Nucleus accumbens (tissue), 56 donors: ENCODE measurements around the gene MTNR1B.
A peak's percentile ranks its signal among the peaks of the same experiment; 100 is the strongest.

Experiments used
- DNase-seq, 56 donors: peaks; one replicate each; lab custom pipeline; 2025; lab: John Stamatoyannopoulos, UW

MTNR1B gene

DNA sequence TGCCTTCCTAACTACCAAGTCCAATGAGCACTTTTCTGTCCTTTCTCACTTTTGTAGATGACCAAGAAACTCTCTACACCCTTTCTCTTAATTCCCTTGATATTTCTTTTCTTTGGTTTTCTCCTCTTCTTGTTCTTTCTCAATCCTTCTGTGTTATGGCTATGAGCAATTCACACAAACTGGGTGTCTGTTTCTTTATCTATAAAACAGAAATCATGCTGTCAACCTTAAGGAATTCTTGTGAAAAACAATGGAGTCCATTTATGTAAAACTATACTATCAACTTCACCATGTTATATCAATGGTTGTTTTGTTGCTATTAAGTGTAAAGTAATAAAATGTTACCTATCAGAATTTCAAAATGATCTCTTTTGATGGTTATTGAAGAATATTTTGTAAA is 7.2 kb downstream of the MTNR1B start:
- DNase-seq, result no peak

DNA sequence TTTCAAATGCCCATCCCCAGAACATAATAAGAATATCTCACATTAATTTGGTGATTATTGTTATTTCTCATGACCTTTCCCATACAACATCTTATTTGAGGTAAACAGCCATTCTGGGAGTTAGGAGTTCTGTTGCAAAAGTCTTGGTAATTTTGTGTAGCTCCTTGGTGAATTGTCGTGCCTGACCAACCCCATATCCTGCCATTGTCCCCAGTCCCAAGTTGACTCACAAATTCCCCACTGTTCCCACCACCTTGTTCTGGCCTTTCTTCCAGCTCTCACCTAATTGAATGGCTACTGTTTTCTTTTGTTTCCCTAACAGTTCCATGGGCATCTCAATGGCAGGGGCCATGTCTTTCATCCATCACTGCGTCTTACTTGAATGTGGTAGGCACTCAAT is 8.0 kb downstream of the MTNR1B start:
- no peak for DNase-seq

- peak in 7 of 56 donors; percentile 6 to 35 (median 20) for DNase-seq
These were observed 9.0 kb downstream of the MTNR1B start for GRCh38 chr11:92978271-92979111.

DNA sequence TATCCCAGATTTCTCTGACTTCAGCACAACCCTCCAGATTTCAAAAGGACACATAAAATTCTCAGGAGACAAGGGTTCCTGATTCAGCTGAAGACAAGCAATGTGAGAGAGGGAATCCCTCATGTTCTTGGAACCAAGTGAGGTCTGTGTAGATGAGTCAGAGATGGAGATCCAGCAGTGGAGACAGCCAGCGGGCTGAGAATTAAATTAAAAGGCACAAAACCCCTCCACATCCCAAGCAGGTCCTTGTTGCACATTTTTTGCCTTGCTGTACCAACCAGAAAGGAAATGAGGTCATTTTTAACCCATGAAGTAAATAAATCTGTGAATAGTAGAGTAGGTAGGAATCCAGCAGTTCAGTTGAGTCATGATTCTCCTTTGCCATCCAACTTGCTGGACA is 9.7 kb downstream of the MTNR1B start:
- no peak for DNase-seq

DNA sequence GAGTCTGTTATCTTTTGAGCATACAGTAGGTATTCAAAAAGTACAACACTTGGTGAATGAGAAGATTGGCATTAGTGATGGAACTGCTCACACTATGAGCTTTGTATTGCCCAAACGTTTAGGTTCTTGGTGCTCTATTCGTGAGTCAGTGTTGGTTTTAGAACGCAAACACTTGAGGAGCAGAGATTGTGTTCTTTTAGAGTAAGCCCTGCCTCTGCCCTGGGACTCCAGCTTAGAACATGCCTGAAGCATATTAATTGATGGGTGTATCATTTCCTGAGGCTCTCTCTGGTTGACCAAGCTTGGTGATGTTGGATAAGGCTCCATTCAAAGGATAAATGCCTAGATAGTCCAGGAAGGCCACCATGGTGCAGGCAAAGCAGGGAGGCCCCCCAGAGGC is 10.9 kb downstream of the MTNR1B start:
- no peak for DNase-seq

DNA sequence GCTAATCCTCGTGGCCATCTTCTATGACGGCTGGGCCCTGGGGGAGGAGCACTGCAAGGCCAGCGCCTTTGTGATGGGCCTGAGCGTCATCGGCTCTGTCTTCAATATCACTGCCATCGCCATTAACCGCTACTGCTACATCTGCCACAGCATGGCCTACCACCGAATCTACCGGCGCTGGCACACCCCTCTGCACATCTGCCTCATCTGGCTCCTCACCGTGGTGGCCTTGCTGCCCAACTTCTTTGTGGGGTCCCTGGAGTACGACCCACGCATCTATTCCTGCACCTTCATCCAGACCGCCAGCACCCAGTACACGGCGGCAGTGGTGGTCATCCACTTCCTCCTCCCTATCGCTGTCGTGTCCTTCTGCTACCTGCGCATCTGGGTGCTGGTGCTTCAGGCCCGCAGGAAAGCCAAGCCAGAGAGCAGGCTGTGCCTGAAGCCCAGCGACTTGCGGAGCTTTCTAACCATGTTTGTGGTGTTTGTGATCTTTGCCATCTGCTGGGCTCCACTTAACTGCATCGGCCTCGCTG is 12.1 kb downstream of the MTNR1B start:
- no peak for DNase-seq

DNA sequence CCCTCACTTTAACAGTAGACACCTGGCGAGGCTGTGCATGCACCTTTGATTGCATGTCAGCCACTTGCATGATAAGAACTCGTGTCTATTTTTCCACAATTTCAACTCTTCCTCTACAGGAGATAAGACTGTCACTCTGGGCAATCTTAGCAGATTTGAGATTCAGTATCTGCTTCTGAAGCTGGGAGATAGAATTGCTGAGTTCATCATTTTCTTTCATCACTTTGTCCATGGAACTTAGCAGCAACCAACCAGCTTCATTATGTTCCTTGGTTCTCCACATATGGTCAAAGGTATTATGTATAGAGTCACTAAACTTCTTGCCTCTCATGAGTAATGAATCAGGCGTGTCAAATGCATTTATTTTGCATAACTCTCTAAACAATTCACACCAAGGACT is 17.1 kb downstream of the MTNR1B start:
- DNase-seq, result no peak

DNA sequence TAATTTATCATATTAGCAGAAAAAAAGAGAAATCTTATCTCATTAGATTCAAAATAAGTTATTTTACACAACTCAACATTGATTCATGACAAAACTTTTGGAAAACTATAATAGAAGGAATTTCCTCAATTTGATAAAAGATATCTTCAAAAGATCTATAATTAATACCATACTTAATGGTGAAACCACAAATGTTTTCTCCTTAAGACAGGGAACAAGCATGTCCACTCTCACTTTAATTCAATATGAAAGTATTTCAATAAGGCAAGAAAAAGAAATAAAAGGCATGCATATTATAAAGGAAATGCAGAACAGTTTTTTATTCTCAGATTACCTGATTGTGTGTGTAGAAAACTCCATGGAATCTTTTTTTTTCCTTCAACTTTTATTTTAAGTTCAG is 23.6 kb downstream of the MTNR1B start:
- DNase-seq, result no peak

DNA sequence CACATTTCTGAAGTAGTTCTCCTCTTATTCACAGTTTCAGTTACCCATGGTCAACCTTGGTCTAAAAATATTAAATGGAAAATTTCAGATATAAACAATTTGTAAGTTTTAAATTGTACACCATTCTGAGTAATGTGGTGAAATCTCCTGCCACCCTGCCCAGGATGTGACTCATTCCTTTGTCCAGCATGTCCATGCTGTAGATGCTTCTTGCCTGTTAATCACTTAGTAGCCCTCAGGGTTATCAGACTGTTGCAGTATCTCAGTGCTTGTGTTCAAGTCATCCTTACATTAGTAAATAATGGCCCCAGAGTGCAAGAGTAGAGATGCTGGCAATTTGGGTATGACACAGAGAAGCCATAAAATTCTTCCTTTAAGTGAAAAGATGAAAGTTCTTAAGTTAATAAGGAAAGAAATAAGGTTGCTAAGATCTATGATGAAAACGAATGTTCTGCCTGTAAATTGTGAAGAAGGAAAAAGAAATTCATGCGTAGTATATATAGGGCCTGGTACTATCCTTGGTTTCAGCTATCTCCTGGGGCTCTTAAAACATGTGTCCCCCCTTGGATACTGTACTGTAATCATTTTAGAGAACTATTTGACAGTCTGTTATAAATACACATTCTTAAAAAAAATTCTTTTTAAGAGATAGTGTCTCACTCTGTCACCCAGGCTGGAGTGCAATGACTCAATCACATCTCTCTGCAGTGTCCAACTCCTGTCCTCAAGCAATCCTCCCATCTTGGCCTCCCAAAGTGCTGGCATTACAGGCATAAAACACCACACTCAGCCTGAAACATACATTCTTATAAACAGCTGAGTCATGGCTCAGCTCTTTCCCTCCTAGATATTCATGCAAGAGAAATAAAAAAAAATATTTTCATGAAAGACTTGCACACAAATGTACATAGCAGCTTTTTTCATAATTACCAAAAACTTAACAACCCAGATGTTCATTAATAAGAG is 31.3 kb downstream of the MTNR1B start:
- DNase-seq, result no peak

DNA sequence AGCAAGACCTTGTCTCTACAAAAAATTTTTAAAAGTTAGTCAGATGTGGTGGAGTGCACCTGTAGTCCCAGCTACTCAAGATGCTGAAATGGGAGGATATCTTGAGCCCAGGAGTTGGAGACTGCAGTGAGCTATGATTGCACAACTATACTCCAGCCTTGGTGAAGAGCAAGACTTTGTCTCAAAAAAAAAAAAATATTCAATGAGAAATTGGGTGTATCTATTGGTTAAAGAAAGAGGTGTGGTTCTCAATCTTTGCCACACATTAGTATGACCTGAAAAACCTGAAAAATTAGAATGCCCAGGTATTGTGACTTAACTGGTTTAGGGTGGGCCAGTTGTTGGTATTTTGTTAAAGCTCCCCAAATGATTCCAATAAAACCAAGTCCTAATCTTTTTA is 32.4 kb downstream of the MTNR1B start:
- DNase-seq, result no peak

GRCh38 chr11:93002380-93002779 is 32.9 kb downstream of the MTNR1B start:
- no peak for DNase-seq

GRCh38 chr11:93005239-93005638 is 35.8 kb downstream of the MTNR1B start:
- no peak for DNase-seq

DNA sequence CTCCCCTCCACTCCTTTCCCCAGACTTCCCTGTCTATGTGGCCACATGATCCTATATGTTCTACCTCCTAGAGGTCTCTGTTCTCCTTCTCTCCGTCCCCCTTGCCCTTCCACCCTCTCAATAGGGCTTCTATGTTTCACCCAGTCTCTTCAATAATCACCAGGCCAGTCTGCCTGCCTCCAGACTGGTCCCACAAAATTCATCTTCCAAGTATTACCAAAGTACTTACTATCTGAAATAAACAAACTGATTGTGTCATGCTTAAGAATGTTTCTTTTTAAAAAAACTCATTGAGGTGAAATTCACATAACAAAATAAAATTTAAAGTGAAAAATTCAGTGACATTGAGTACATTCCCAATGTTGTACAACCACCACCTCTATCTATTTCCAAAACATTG is 44.2 kb downstream of the MTNR1B start:
- no peak for DNase-seq

DNA sequence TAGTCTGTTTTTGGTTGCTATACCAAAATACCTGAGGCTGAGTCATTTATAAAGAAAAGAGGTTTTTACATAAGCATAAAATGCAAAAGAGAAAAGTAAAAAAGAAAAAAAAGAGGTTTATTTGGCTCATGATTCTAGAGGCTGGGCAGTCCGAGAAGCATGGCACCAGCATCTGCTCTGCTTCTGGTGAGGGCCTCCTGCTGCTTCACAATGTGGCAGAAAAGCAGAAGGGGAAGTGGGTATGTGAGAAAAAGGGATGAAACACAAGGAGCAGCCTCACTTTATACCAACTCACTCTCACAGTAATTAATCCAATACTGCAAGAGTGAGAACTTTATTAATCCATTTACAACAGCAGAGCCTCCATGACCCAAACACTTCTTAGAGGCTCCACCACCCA is 47.1 kb downstream of the MTNR1B start:
- no peak for DNase-seq

DNA sequence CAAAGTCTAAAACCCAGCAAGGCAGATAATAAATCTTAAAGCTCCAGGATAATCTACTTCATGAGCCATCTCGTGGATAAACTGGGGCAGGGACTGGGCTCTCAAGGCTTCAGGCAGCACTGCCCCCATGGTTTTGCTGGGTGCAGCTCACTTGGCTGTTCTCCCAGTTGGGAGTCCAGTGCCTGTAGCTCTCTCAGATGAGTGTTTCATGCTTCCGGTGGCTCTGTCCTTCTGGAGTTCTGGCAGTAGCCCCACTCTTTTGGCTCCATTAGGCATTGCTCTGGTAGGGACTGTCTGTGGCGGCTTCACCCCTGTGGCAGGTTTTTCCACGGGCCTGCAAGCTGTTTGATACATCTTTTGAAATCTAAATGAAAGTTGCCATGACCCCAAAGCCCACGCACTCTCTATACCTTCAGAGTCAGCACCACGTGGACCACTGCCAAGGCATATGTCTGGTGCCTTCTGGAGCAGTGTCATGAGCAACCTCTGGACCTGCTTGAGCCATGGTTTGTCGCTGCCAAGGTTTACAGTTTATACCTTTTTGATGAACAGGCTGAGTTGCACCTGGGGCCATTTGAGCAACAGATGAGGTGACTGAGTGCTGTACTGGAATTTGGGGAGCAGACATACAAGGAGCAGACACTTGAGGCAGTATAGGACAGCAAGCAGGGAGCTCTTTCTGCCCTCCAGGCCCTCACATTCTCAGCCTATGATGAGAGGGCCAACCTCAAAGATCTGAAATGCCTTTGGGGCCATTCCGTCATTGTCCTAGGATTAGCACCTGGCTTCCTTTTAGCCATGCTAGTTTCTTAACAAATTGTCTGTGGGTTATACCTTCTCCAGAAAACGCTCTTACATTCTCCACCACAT is 48.6 kb downstream of the MTNR1B start:
- DNase-seq, result no peak

DNA sequence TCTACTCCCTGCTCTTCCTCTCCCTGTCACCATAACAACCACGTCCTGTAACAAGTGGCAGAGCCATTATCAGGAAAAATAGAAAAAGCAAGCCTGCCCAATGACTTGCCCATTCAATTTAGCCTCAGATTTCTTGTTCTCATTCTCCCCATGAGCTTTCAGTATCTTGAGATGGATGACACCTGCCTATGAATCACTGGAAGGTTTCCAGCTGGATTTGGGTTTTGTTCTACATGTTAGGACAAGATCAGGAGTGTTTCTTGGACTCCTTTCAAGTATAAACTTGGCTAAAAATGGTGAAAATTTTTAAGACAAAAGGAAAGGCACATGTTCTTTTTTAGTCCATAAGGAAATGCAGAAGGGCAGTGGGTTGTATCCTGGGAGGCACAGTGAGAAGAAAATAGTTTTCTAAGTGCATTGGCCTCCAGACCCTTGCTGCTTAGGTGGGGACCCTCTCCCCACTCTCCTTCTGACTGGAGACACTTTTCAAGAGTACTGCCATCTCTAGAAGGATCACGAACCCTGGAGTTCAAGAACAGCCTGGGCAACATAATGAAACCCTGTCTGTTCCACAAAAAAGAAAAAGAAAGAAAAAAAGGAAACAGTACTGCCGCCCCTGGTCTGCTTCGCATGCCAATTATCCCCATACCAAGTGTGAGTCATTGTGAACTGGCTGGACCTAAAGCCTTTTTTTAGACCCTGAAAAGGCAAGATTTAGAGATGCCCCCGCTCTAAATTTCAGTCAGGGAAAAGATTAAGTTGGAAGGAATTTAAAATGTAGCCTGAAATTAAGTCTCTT is 51.0 kb downstream of the MTNR1B start:
- no peak for DNase-seq

- no peak for DNase-seq
These were observed 54.9 kb downstream of the MTNR1B start for GRCh38 chr11:93024369-93024768.

- DNase-seq, result no peak
These were observed 56.3 kb downstream of the MTNR1B start for GRCh38 chr11:93025558-93026255.
